GM10248 (cell line): Measurements from ENCODE around the gene BEND6.

ENCODE experiments used
- CTCF ChIA-PET: fragments of 300-600 bp; sonication (Branson Sonifier 250); formaldehyde crosslinking; extraction: SDS; loops from one replicate; lab custom pipeline; 2021; ENCODE audit warnings: antibody characterized with exemption; lab: Yijun Ruan, JAX
- POLR2A ChIA-PET: fragments of 350-650 bp; sonication (Branson Sonifier 250); formaldehyde crosslinking; extraction: SDS; loops from one replicate; lab custom pipeline; 2020; ENCODE audit warnings: antibody characterized with exemption; lab: Yijun Ruan, JAX
- DNase-seq: peaks from one replicate; pipeline ENCODE4 v3.0.0; 2012; ENCODE audit errors: extremely low spot score
- TF ChIP-seq, protein P1 (sequence below): IDR thresholded peaks from 2 replicates; pipeline ENCODE4 v1.5.1; 2012; ENCODE audit warnings: mild to moderate bottlenecking, low read depth; ENCODE audit errors: extremely low read depth, missing control alignments, control extremely low read depth

The BEND6 gene

DNA sequence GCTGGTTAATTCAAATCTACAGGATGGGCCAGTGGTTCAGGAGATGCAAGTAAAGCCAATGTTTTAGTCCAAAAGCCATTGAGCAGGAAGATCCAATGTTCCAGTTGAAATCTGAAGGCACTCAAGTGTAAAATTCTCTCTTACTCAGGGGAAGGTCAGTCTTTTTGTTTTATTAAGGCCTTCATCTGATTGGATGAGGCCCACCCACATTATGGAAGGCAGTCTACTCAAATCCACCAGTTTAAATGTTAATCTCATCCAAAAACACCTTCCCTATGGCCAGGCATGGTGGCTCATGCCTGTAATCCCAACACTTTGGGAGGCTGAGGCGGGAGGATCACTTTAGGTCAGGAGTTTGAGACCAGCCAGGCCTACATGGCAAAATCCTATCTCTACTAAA is 31.3 kb upstream of the BEND6 start:
- CTCF ChIA-PET = interaction anchor here (0.9 to 3.2 kb wide), 6 partner anchors 9 to 394 kb away, joined by 3 to 11 read pairs (median 4); partner anchors contain the start of genes BEND6 and PRIM2
- POLR2A ChIA-PET = no interaction called here
- DNase-seq = no peak
- TF ChIP-seq, protein P1, sequence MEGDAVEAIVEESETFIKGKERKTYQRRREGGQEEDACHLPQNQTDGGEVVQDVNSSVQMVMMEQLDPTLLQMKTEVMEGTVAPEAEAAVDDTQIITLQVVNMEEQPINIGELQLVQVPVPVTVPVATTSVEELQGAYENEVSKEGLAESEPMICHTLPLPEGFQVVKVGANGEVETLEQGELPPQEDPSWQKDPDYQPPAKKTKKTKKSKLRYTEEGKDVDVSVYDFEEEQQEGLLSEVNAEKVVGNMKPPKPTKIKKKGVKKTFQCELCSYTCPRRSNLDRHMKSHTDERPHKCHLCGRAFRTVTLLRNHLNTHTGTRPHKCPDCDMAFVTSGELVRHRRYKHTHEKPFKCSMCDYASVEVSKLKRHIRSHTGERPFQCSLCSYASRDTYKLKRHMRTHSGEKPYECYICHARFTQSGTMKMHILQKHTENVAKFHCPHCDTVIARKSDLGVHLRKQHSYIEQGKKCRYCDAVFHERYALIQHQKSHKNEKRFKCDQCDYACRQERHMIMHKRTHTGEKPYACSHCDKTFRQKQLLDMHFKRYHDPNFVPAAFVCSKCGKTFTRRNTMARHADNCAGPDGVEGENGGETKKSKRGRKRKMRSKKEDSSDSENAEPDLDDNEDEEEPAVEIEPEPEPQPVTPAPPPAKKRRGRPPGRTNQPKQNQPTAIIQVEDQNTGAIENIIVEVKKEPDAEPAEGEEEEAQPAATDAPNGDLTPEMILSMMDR = no peak

- POLR2A ChIA-PET = no interaction called here
- TF ChIP-seq, protein P1 = no peak
- DNase-seq = no peak
- CTCF ChIA-PET = interaction anchor here (0.7 to 3.9 kb wide), 9 partner anchors 8 to 32 kb away, joined by 3 to 14 read pairs (median 4); partner anchors contain the start of gene BEND6
Observed at GRCh38 chr6:56927538-56928453, 27.1 kb upstream of the BEND6 start.

- TF ChIP-seq, protein P1 = no peak
- DNase-seq = no peak
- CTCF ChIA-PET = interaction anchor here (0.8 to 2.4 kb wide), 7 partner anchors 8 to 386 kb away, joined by 3 to 12 read pairs (median 4); partner anchors contain the start of gene BEND6
- POLR2A ChIA-PET = interaction anchor here (0.6 kb wide), 1 partner anchor 112 kb away, joined by 4 read pairs; no protein-coding TSS in a partner anchor
Observed at GRCh38 chr6:56930846-56931245, 24.1 kb upstream of the BEND6 start.

GRCh38 chr6:56932910-56933477 is 21.9 kb upstream of the BEND6 start:
- ChIA-PET POLR2A (no interaction called here), CTCF (interaction anchor here (1.0 to 4.8 kb wide), 7 partner anchors 11 to 384 kb away, joined by 3 to 28 read pairs (median 7); partner anchors contain the start of genes BEND6 and PRIM2)
- TF ChIP-seq, protein P1 = no peak
- no peak for DNase-seq

- TF ChIP-seq, protein P1 = no peak
- DNase-seq = peak; percentile 20
- CTCF ChIA-PET = interaction anchor here (1.0 to 4.8 kb wide), 7 partner anchors 10 to 383 kb away, joined by 3 to 28 read pairs (median 7); partner anchors contain the start of genes BEND6 and PRIM2
- POLR2A ChIA-PET = no interaction called here
Observed at GRCh38 chr6:56933650-56934049, 21.3 kb upstream of the BEND6 start.

DNA sequence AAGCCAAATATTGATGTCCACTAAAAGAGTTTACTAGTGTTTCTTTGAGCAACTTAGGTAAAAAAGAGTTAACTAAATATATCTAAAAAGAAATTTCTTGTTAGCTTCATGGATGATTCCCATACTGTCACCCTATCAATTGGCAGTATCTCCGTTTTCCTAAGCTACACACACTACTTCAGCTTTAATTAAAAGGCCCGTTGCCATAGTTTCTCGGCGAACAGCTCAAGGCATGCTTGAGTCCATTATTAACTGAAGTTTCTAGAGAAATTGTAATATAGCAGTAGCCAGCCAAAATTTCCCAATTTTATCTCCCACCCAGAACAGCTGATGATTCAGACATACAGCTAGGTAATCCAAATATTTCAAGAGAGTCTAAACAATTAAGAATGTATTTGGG is 20.0 kb upstream of the BEND6 start:
- no peak for DNase-seq
- CTCF ChIA-PET = interaction anchor here (0.6 to 4.8 kb wide), 9 partner anchors 9 to 536 kb away, joined by 3 to 28 read pairs (median 3); partner anchors contain the start of genes BEND6 and PRIM2
- TF ChIP-seq, protein P1 = no peak
- POLR2A ChIA-PET = no interaction called here
